K562 (cell line): ENCODE data around the gene MYO16. TPM values are rescaled to one million over a fixed set of nuclear protein-coding genes. Genes with fewer than 3 reads are reported as not detected.

Experiments
- CREM ChIP-seq: IDR thresholded peaks from 2 replicates; pipeline ENCODE4 v1.6.1; 2014; ENCODE audit warnings: antibody characterized with exemption, low read depth
- ILK ChIP-seq: fragments of 450-650 bp; IDR thresholded peaks from 2 replicates; pipeline ENCODE4 v1.6.1; 2016; ENCODE audit warnings: missing genetic modification characterization, low read depth, mild to moderate bottlenecking, missing compliant biosample characterization, moderate library complexity, borderline replicate concordance
- MAZ ChIP-seq, 2 experiments: fragments of 450-650 bp in 1 of 2; sonication (generic) in 1 of 2; formaldehyde crosslinking; IDR thresholded peaks in 1 of 2; conservative IDR thresholded peaks in 1 of 2; 2 replicates each; pipeline versions ENCODE4 v1.4.0 to v1.5.0; 2020; ENCODE audit warnings: mild to moderate bottlenecking in 1 of 2, missing genetic modification reagents in 1 of 2
- MYBL2 ChIP-seq, 2 experiments: fragments of 450-650 bp in 1 of 2; sonication (generic) in 1 of 2; formaldehyde crosslinking in 1 of 2; IDR thresholded peaks; 2 replicates each; pipeline versions ENCODE4 v1.6.1 to v1.8.1; 2017 to 2022; ENCODE audit warnings: borderline replicate concordance in 1 of 2, inconsistent platforms in 1 of 2, low read depth in 1 of 2, mild to moderate bottlenecking in 1 of 2, missing genetic modification reagents in 1 of 2, moderate library complexity in 1 of 2
- PATZ1 ChIP-seq: fragments of 250-450 bp; sonication (Bioruptor Pico); IDR thresholded peaks from 2 replicates; pipeline ENCODE4 v1.5.0; 2020; ENCODE audit warnings: mild to moderate bottlenecking, borderline replicate concordance
- PHF20 ChIP-seq: fragments of 450-650 bp; IDR thresholded peaks from 2 replicates; pipeline ENCODE4 v1.6.1; 2018; ENCODE audit not compliant: partially characterized antibody
- RCOR1 ChIP-seq, 2 experiments: IDR thresholded peaks; 2 replicates each; pipeline ENCODE4 v1.6.1; 2012; ENCODE audit warnings: low read depth in 2 of 2, low read length in 2 of 2, borderline replicate concordance in 1 of 2, improper control_type of control experiment in 1 of 2
- RUNX1 ChIP-seq: sonication (generic); IDR thresholded peaks from 2 replicates; pipeline ENCODE4 v1.6.1; 2016; ENCODE audit warnings: antibody characterized with exemption, low read depth
- SLC30A9 ChIP-seq: fragments of 250-450 bp; sonication (Bioruptor Pico); IDR thresholded peaks from 2 replicates; pipeline ENCODE4 v1.8.0; 2022; ENCODE audit warnings: mild to moderate bottlenecking, moderate library complexity
- TFE3 ChIP-seq: fragments of 450-650 bp; formaldehyde crosslinking; IDR thresholded peaks from 2 replicates; pipeline ENCODE4 v1.4.0; 2020; ENCODE audit warnings: mild to moderate bottlenecking, mixed read lengths
- ZNF436 ChIP-seq: fragments of 250-450, 450-650 bp; sonication (Bioruptor Pico); formaldehyde crosslinking; IDR thresholded peaks from 2 replicates; pipeline ENCODE4 v1.7.0; 2020; ENCODE audit warnings: mild to moderate bottlenecking
- polyA plus RNA-seq, 8 experiments: library from polyadenylated mRNA; depleted of rRNA in 4 of 8; stranded (reverse) in 5 of 8; unstranded in 3 of 8; fragments of >200 nt; fragmentation: Nextera tagmentation in 2 of 8; fragmentation: Illumina TruSeq in 1 of 8; extraction: Ambion mirVana in 2 of 8; extraction: Trizol in 1 of 8; gene quantifications; 2 replicates each; pipeline versions ENCODE4 v1.2.1 to v1.2.3, GENCODE V29; 2011 to 2014; ENCODE audit warnings: inconsistent platforms in 1 of 8, missing spikeins in 1 of 8
- total RNA-seq, 7 experiments: library from RNA; depleted of rRNA in 6 of 7; stranded (reverse); fragments of >200 nt in 6 of 7; fragmentation: Illumina TruSeq in 2 of 7; extraction: Trizol in 2 of 7; gene quantifications; 2 replicates each; pipeline versions ENCODE4 v1.2.1 to v1.2.3, GENCODE V29; 2011 to 2021; ENCODE audit warnings: low replicate concordance in 1 of 7

MYO16 gene
- total and polyA plus RNA-seq, 9 of the 15 experiments (the other 6 are each of a cell fraction or from before 2014, with no cell fraction given), result 4.3 to 45.7 (median 12.1) TPM

GRCh38 chr13:109215377-109215776 lies 586.0 kb downstream of the MYO16 start (continued):
- TF ChIP-seq RUNX1 (no peak), MYBL2 (IDR thresholded peaks at IDR 0.05; ENCODE audit: low read depth) (no peak), MYBL2 (CRISPR knock-in tag; IDR thresholded peaks at IDR 0.05; ENCODE audit: borderline replicate concordance) (no peak), CREM (no peak), RCOR1 (IDR thresholded peaks at IDR 0.05; ENCODE audit: borderline replicate concordance in 1 of 2, low read depth in 2 of 2, low read length in 2 of 2) (no peak), ZNF436 (no peak), ILK (tag) (no peak), PATZ1 (CRISPR knock-in tag) (no peak), SLC30A9 (CRISPR knock-in tag) (no peak), TFE3 (CRISPR knock-in tag) (no peak), PHF20 (no peak), MAZ (CRISPR knock-in tag; conservative IDR thresholded peaks at IDR 0.05 in 1 of 2, IDR thresholded peaks at IDR 0.05 in 1 of 2) (no peak)
